Measurements from ENCODE around the gene ACR. TPM values are rescaled to one million over a fixed set of nuclear protein-coding genes. Genes with fewer than 3 reads are reported as not detected.

ACR gene
- total and polyA plus RNA-seq, 2 of the 13 experiments (the other 11 are each of a cell fraction or from before 2014, with no cell fraction given): 0.15 TPM; not detected in 1

- TF ChIP-seq THAP11 (CRISPR knock-in tag; IDR thresholded peaks at IDR 0.05) (no peak), NFKBIZ (CRISPR knock-in tag; IDR thresholded peaks at IDR 0.05) (no peak), ZNF12 (CRISPR knock-in tag; IDR thresholded peaks at IDR 0.05) (no peak)
Observed at GRCh38 chr22:50716290-50717024, 21.5 kb upstream of the ACR start (continued).

DNA sequence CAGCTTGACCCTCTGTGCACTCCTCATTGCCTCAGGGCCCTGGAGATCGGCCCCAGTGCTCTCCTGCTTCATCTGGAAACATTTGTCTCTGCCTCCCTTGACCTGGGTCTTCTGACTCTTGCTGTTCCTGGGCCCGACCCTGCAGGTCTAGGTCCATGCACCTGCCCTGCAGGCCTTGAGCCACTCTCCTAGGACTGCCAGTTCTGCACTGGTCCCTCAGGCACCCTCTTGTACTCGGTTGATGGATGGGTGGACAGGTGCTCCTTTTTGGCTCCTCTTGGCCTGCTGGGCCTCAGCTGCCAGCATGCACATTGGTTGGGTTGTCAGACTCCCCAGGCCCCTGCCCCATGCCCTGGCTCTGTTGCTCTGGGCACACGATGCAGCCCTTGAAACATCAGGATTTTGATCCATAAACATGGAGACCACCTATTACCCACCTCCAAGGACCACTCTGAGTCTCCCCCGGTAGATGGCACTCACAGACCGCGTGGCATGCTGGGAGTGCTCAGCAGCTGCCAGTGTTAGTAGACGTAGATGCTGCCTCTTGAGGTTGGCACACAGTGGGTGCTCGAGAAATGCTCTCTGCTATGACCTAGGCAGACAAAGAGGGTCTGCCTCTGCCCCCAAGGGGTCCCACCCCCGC lies 20.2 kb upstream of the ACR start:
- ATAC-seq (no peak), DNase-seq (ENCODE audit: low spot score) (no peak), FAIRE-seq (no peak)
- ChIA-PET CTCF (ENCODE audit: low intra/inter-chr PET ratio, low total read pairs) (no interaction called here), POLR2A (no interaction called here)
- Histone ChIP-seq H3K79me2 (ENCODE audit: insufficient read depth, low read length) (no peaks in the 10 kb centered on the region), H3K27me3 (ENCODE audit: control insufficient read depth in 1 of 2, insufficient read depth in 2 of 2, low read length in 2 of 2) (no peaks in the 10 kb centered on the region), H3K4me3 (replicated peaks in 1 of 3; ENCODE audit: insufficient read depth in 1 of 3, low read depth in 2 of 3, low read length in 3 of 3) (no peak overlapping the region), H3K4me2 (ENCODE audit: low read depth, low read length) (no peak overlapping the region), H3K4me1 (ENCODE audit: insufficient read depth, low read length) (no peaks in the 10 kb centered on the region), H3K9ac (ENCODE audit: insufficient read depth, low read depth, low read length) (no peak overlapping the region), H2AFZ (ENCODE audit: low read length) (no peak overlapping the region), H3K27ac (ENCODE audit: extremely low read length, insufficient read depth, low read length) (no peak overlapping the region), H3K36me3 (replicated peaks in 1 of 2; ENCODE audit: control insufficient read depth in 1 of 2, insufficient read depth in 2 of 2, low read length in 2 of 2) (peaks cover 8 to 10% of the 10 kb centered on the region in 2 experiments), H3K9me3 (ENCODE audit: low read length) (no peaks in the 10 kb centered on the region), H4K20me1 (ENCODE audit: insufficient read depth, low read length) (no peaks in the 10 kb centered on the region)
- in situ Hi-C loops (cut with HindIII; ENCODE audit: extremely low pct_ligation_motif_present, low pct_unique_long_range_greater_than_20kb) (no loop called here), intact Hi-C loops (cut with micrococcal nuclease; ENCODE audit: unreplicated experiment) (no loop called here)
- 96% methylated on average over 7 of the region's 10 CpGs for WGBS (ENCODE audit: low lambda C conversion rate)
- no TSS peak for BruUV-seq (replicated peaks)
- TF ChIP-seq ZNF501 (CRISPR knock-in tag; IDR thresholded peaks at IDR 0.05) (no peak), STAT6 (CRISPR knock-in tag; IDR thresholded peaks at IDR 0.05; ENCODE audit: borderline replicate concordance) (no peak), ZNF383 (CRISPR knock-in tag; IDR thresholded peaks at IDR 0.05; ENCODE audit: borderline replicate concordance) (no peak), ATF7 (IDR thresholded peaks at IDR 0.05) (no peak), ATF7 (CRISPR knock-in tag; IDR thresholded peaks at IDR 0.05) (no peak), ZNF883 (CRISPR knock-in tag; IDR thresholded peaks at IDR 0.05; ENCODE audit: not compliant biosample characterization) (no peak), RXRA (CRISPR knock-in tag; IDR thresholded peaks at IDR 0.05) (no peak), CCAR2 (optimal IDR thresholded peaks at IDR 0.05; ENCODE audit: low read depth, low read length) (no peak), ETS1 (CRISPR knock-in tag; IDR thresholded peaks at IDR 0.05) (no peak), PBX2 (CRISPR knock-in tag; IDR thresholded peaks at IDR 0.05) (no peak), IRF2 (CRISPR knock-in tag; IDR thresholded peaks at IDR 0.05) (no peak), HNRNPH1 (optimal IDR thresholded peaks at IDR 0.05; ENCODE audit: low read depth, low read length) (no peak), ZNF251 (CRISPR knock-in tag; IDR thresholded peaks at IDR 0.05) (no peak), ELK4 (CRISPR knock-in tag; IDR thresholded peaks at IDR 0.05; ENCODE audit: borderline replicate concordance) (no peak), ZNF678 (CRISPR knock-in tag; IDR thresholded peaks at IDR 0.05) (no peak)

Measured in HepG2 (cell line).